Sigmoid colon (tissue), 7 donors: ENCODE results near the gene STEAP1B. TPM values are rescaled to one million over a fixed set of nuclear protein-coding genes. Genes with fewer than 3 reads are reported as not detected.

Experiments used
- DNase-seq: peaks from one replicate; pipeline ENCODE4 v3.0.0-alpha.2; 2019
- H3K27ac ChIP-seq, 4 donors: fragments of 200-600 bp; sonication (generic); one replicate each; pipeline ENCODE4 v1.5.1; 2016 to 2019; ENCODE audit warnings: mild to moderate bottlenecking in 1 of 4
- H3K27me3 ChIP-seq, 3 donors: fragments of 200-600 bp; sonication (generic); one replicate each; pipeline ENCODE4 v1.5.1; 2019; ENCODE audit warnings: mild to moderate bottlenecking in 1 of 3
- H3K36me3 ChIP-seq, 4 donors: fragments of 200-600 bp; sonication (generic); one replicate each; pipeline ENCODE4 v1.5.1; 2016 to 2019
- H3K4me1 ChIP-seq, 4 donors: fragments of 200-600 bp; sonication (generic); one replicate each; pipeline ENCODE4 v1.5.1; 2017 to 2019
- H3K4me3 ChIP-seq, 4 donors: fragments of 200-600 bp; sonication (generic); one replicate each; pipeline ENCODE4 v1.5.1; 2017 to 2019; ENCODE audit warnings: mild to moderate bottlenecking in 2 of 4, moderate library complexity in 1 of 4
- H3K9me3 ChIP-seq, 4 donors: fragments of 200-600 bp in 3 of 4; sonication (generic) in 3 of 4; one replicate each; pipeline versions ENCODE4 v1.5.1 to v1.6.1; 2013 to 2019
- EP300 ChIP-seq, 4 donors: sonication (generic); formaldehyde crosslinking; IDR thresholded peaks; one replicate each; pipeline ENCODE4 v1.6.1; 2017; ENCODE audit warnings: antibody characterized with exemption in 4 of 4
- intact Hi-C: fragments of 100-400 bp; cut with DNase I; formaldehyde crosslinking; loops from one replicate; pipeline ENCODE4 v1.15.1; 2023
- polyA plus RNA-seq, 3 donors: library from polyadenylated mRNA; stranded (reverse); fragments of 200-250 nt; gene quantifications; one replicate each; pipeline ENCODE4 v1.2.3, GENCODE V29; 2013
- total RNA-seq, 4 donors: library from RNA; depleted of rRNA; stranded (reverse); fragments of >200 nt; gene quantifications; one replicate each; pipeline ENCODE4 v1.1.0, GENCODE V29; 2016
- donor health status: healthy with polysubstance abuse.
- donor health status: Bipolar disorder and iron deficiency.
- donor health status: healthy.

Gene STEAP1B
- total and polyA plus RNA-seq, 7 donors = 0.33 to 2.1 (median 1.3) TPM; not detected in 1

GRCh38 chr7:22371878-22372277, 128.1 kb downstream of the STEAP1B start:
- no peak for TF ChIP-seq EP300 (IDR thresholded peaks at IDR 0.05)
- intact Hi-C loops = no loop called here

More at GRCh38 chr7:22371878-22372277, 128.1 kb downstream of the STEAP1B start:
- DNase-seq = no peak
- Histone ChIP-seq H3K27ac (no peak overlapping the region), H3K36me3 (no peaks in the 10 kb centered on the region), H3K27me3 (no peaks in the 10 kb centered on the region), H3K4me3 (no peak overlapping the region), H3K4me1 (no peaks in the 10 kb centered on the region), H3K9me3 (no peaks in the 10 kb centered on the region)

Other genes with a start within 250 kb of the STEAP1B start
- 10 to 100 TPM; 10.3 to 17.9 (median 15.7) TPM for gene RAPGEF5, start 143.0 kb downstream of the STEAP1B start, total RNA-seq
- 10 to 100 TPM in 1 of 3 donors, 1 to 10 TPM in 2; 6.0 to 12.6 (median 8.8) TPM for gene RAPGEF5, start 143.0 kb downstream of the STEAP1B start, polyA plus RNA-seq
- 10 to 100 TPM in 2 of 4 donors, 1 to 10 TPM in 2; 2.1 to 43.3 (median 9.7) TPM for gene IL6, start 227.0 kb upstream of the STEAP1B start, total RNA-seq
- gene IL6, start 227.0 kb upstream of the STEAP1B start, polyA plus RNA-seq = 10 to 100 TPM in 1 of 3 donors, 1 to 10 TPM in 1, not detected in 1; 5.3 to 13.8 TPM